Heart right ventricle (tissue), 16 donors: ENCODE data around the gene EBPL. TPM values are rescaled to one million over a fixed set of nuclear protein-coding genes. Genes with fewer than 3 reads are reported as not detected.
A peak's percentile ranks its signal among the peaks of the same experiment; 100 is the strongest.
"Not testable (repeated sequence)": the region's sequence is repeated elsewhere in the genome, so short reads cannot be mapped to it uniquely, and the experiment has no call there.

Experiments used
- ATAC-seq, 8 donors: fragments of 200-7000 bp; cut with Tn5 transposase; one replicate each; pipeline ENCODE4 v1.9.1; 2020; ENCODE audit warnings: mild to moderate bottlenecking in 8 of 8, moderate library complexity in 8 of 8, moderate number of reproducible peaks in 1 of 8
- DNase-seq, 2 donors: peaks; one replicate each; pipeline ENCODE4 v3.0.0-alpha.2; 2020
- H3K27ac ChIP-seq, 10 donors: fragments of 200-600 bp; sonication (generic) in 2 of 10; one replicate each; pipeline versions ENCODE4 v1.5.0 to v1.8.0; 2020 to 2022; ENCODE audit warnings: mild to moderate bottlenecking in 3 of 10
- H3K27me3 ChIP-seq, 7 donors: fragments of 200-600 bp; one replicate each; pipeline ENCODE4 v1.8.0; 2021 to 2022; ENCODE audit warnings: mild to moderate bottlenecking in 2 of 7
- H3K36me3 ChIP-seq, 9 donors: fragments of 200-600 bp; sonication (generic) in 1 of 9; one replicate each; pipeline versions ENCODE4 v1.5.0 to v1.8.0; 2020 to 2022; ENCODE audit warnings: mild to moderate bottlenecking in 2 of 9
- H3K4me1 ChIP-seq, 9 donors: fragments of 200-600 bp; sonication (generic) in 1 of 9; one replicate each; pipeline versions ENCODE4 v1.5.0 to v1.8.0; 2020 to 2022; ENCODE audit warnings: mild to moderate bottlenecking in 4 of 9
- H3K4me3 ChIP-seq, 10 donors: fragments of 200-600 bp; sonication (generic) in 2 of 10; one replicate each; pipeline versions ENCODE4 v1.5.0 to v1.8.0; 2020 to 2022; ENCODE audit warnings: mild to moderate bottlenecking in 7 of 10, moderate library complexity in 2 of 10
- H3K9me3 ChIP-seq, 11 donors: fragments of 200-600 bp in 10 of 11; sonication (generic) in 2 of 11; one replicate each; pipeline versions ENCODE4 v1.5.0 to v1.8.0; 2013 to 2022; ENCODE audit warnings: mild to moderate bottlenecking in 2 of 11, control low read depth in 1 of 11, moderate library complexity in 1 of 11
- WGBS, 2 donors: extraction: QIAGEN DNeasy Blood & Tissue Kit; methylation state at CpG; one replicate each; pipeline ENCODE4 v1.1.7; 2013; ENCODE audit warnings: inconsistent platforms in 1 of 2; 5-methylcytosine and 5-hydroxymethylcytosine counted together
- intact Hi-C, 10 donors: fragments of 100-400 bp; cut with DNase I; formaldehyde crosslinking; loops; one replicate each; pipeline versions ENCODE4 v1.11.1 to v1.14.2; 2022
- polyA plus RNA-seq, 2 donors: library from polyadenylated mRNA; stranded (reverse); fragments of 200-250 nt; gene quantifications; one replicate each; pipeline ENCODE4 v1.2.3, GENCODE V29; 2013
- total RNA-seq, 10 donors: library from RNA; stranded (reverse); fragmentation: NEBNext Ultra II Directional in 3 of 10; extraction: Animal tissue kit (Norgen Biotek cat#: 25700) in 3 of 10; gene quantifications; one replicate each; pipeline versions ENCODE4 v1.2.1 to v1.2.4, GENCODE V29; 2021 to 2023
- TF ChIP-seq, protein P1 (sequence below), 9 donors: fragments of 200-600 bp; sonication (generic) in 2 of 9; IDR thresholded peaks; one replicate each; pipeline versions ENCODE4 v1.5.0 to v1.8.0; 2021 to 2022; ENCODE audit warnings: antibody characterized with exemption in 9 of 9, mild to moderate bottlenecking in 5 of 9, moderate library complexity in 1 of 9
- donor health status: Arrhythmogenic right ventricular cardiomyopathy.
- donor health status: ischemic (EF 13 %, LVEDD 7.1; RV severe dilation, severe dysfunction).
- donor health status: healthy with polysubstance abuse.
- donor health status: DM: no; HTN: yes; CAD: no.
- donor health status: DM: no; HTN: no; CAD: no.
- donor health status: ischemic (EF 25% LVEDD 6.9; RV normal size, moderate dysfunction).
- donor health status: ischemic (EF 25% LVEDD 5.7; RV mildly dilated, moderate dysfunction).
- donor health status: healthy.
- donor health status: DM: yes; HTN: yes; CAD: no.
- donor health status: Ischemic cardiomyopathy.
- donor health status: ischemic (EF 35%, LVEDD 5.7; RV mildly dilated, moderate dysfunction).
- donor health status: nonischemic (EF 11% LVEDD 7.7; RV severe dilation, severe dysfunction).
- donor health status: DM: yes; HTN: yes; CAD: no.
- donor health status: PGD.
- donor health status: ischemic (EF 29% LVEDD 5.4; RV normal size, mild dysfunction).
- donor health status: nonischemic (EF 23%, LVEDD 6.1; RV moderate dilation, normal function).

Gene EBPL
- total and polyA plus RNA-seq, 12 donors: 3.4 to 12.1 (median 6.1) TPM

- DNase-seq (no peak), ATAC-seq (no peak)
- Histone ChIP-seq H3K9me3 (peaks cover 0 to 12% (median 0%) of the 10 kb centered on the region in 11 donors), H3K27me3 (no peaks in the 10 kb centered on the region), H3K27ac (peak overlapping the region in 9 of 10 donors; percentile 57 to 86 (median 68)), H3K36me3 (no peaks in the 10 kb centered on the region), H3K4me1 (peaks cover 2 to 43% (median 21%) of the 10 kb centered on the region in 9 donors), H3K4me3 (no peak overlapping the region)
- TF ChIP-seq, protein P1, sequence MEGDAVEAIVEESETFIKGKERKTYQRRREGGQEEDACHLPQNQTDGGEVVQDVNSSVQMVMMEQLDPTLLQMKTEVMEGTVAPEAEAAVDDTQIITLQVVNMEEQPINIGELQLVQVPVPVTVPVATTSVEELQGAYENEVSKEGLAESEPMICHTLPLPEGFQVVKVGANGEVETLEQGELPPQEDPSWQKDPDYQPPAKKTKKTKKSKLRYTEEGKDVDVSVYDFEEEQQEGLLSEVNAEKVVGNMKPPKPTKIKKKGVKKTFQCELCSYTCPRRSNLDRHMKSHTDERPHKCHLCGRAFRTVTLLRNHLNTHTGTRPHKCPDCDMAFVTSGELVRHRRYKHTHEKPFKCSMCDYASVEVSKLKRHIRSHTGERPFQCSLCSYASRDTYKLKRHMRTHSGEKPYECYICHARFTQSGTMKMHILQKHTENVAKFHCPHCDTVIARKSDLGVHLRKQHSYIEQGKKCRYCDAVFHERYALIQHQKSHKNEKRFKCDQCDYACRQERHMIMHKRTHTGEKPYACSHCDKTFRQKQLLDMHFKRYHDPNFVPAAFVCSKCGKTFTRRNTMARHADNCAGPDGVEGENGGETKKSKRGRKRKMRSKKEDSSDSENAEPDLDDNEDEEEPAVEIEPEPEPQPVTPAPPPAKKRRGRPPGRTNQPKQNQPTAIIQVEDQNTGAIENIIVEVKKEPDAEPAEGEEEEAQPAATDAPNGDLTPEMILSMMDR (IDR thresholded peaks at IDR 0.05): no peak
- 83 to 89% methylated on average over 3 of the region's 3 CpGs for WGBS, 2 donors
- intact Hi-C loops: no loop called here
These were observed 74.6 kb downstream of the EBPL start for GRCh38 chr13:49616676-49617065.

- H3K27ac ChIP-seq: peak overlapping the region in 9 of 10 donors; percentile 57 to 86 (median 68)
- no peaks in the 10 kb centered on the region for H3K27me3 ChIP-seq
- DNase-seq (no peak), ATAC-seq (peak in 7 of 8 donors; percentile 34 to 70 (median 56))
- peaks cover 0 to 16% (median 0%) of the 10 kb centered on the region in 11 donors for H3K9me3 ChIP-seq
- H3K4me1 ChIP-seq: peaks cover 2 to 43% (median 21%) of the 10 kb centered on the region in 9 donors
- intact Hi-C loops: no loop called here
- WGBS, 2 donors: 37 to 43% methylated on average over 8 of the region's 8 CpGs
- TF ChIP-seq, protein P1 (IDR thresholded peaks at IDR 0.05): no peak
- H3K36me3 ChIP-seq: no peaks in the 10 kb centered on the region
- no peak overlapping the region for H3K4me3 ChIP-seq
These were observed 75.2 kb downstream of the EBPL start for GRCh38 chr13:49615836-49616675.

DNA sequence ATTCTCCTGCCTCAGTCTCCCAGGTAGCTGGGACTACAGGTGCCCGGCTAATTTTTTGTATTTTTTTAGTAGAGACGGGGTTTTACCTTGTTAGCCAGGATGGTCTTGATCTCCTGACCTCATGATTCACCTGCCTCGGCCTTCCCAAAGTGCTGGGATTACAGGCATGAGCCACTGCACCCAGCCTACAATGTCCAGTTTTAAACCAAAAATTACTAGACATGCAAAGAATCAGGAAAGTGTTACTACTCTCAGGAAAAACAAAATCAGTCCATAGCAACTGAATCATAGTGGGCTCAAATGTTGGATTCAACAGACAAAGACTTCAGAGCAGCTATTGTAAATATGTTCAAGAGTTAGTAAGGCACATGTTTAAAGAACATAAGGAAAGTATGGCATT, 79.2 kb downstream of the EBPL start:
- DNase-seq, H3K36me3 ChIP-seq, H3K27me3 ChIP-seq, H3K4me3 ChIP-seq, ATAC-seq, H3K27ac ChIP-seq, intact Hi-C loops: not testable (repeated sequence)
- WGBS, 2 donors: 97 to 100% methylated on average over 3 of the region's 3 CpGs
- H3K9me3 ChIP-seq: peaks cover 0 to 16% (median 0%) of the 10 kb centered on the region in 11 donors
- H3K4me1 ChIP-seq: peaks cover 2 to 37% (median 19%) of the 10 kb centered on the region in 9 donors

Other genes starting within 250 kb of the EBPL start
- gene CAB39L, start 247.4 kb downstream of the EBPL start, total RNA-seq: 10 to 100 TPM; 13.8 to 33.2 (median 17.9) TPM
- gene CAB39L, start 247.4 kb downstream of the EBPL start, polyA plus RNA-seq: 1 to 10 TPM; 7.1 to 9.7 TPM
- gene SETDB2, start 247.2 kb downstream of the EBPL start, total RNA-seq: 10 to 100 TPM; 11.4 to 18.2 (median 13.8) TPM
- gene SETDB2, start 247.2 kb downstream of the EBPL start, polyA plus RNA-seq: 1 to 10 TPM; 3.8 to 4.9 TPM
- 10 to 100 TPM; 16.6 to 43.4 (median 19.6) TPM for gene PHF11, start 195.5 kb downstream of the EBPL start, total RNA-seq
- gene PHF11, start 195.5 kb downstream of the EBPL start, polyA plus RNA-seq: 10 to 100 TPM; 22.4 to 61.2 TPM
- 10 to 100 TPM; 12.9 to 23.5 (median 18.7) TPM for gene RCBTB1, start 105.9 kb downstream of the EBPL start, total RNA-seq
- 10 to 100 TPM in 1 of 2 donors, 1 to 10 TPM in 1; 6.1 to 16.8 TPM for gene RCBTB1, start 105.9 kb downstream of the EBPL start, polyA plus RNA-seq
- 1 to 10 TPM in 1 of 10 donors, under 1 TPM in 9; 0.09 to 1.1 (median 0.23) TPM for gene ARL11, start 63.0 kb downstream of the EBPL start, total RNA-seq
- under 1 TPM; 0.20 to 0.59 TPM for gene ARL11, start 63.0 kb downstream of the EBPL start, polyA plus RNA-seq
- gene KPNA3, start 101.2 kb upstream of the EBPL start, total RNA-seq: 10 to 100 TPM; 47.7 to 79.1 (median 56.7) TPM
- 10 to 100 TPM; 22.5 to 31.5 TPM for gene KPNA3, start 101.2 kb upstream of the EBPL start, polyA plus RNA-seq
- gene SPRYD7, start 244.9 kb upstream of the EBPL start, total RNA-seq: 10 to 100 TPM in 9 of 10 donors, 1 to 10 TPM in 1; 10.0 to 14.4 (median 12.9) TPM
- gene SPRYD7, start 244.9 kb upstream of the EBPL start, polyA plus RNA-seq: 10 to 100 TPM in 1 of 2 donors, 1 to 10 TPM in 1; 10.0 to 10.5 TPM